Heart left ventricle (tissue), 16 donors: ENCODE results near the gene LYPD4. TPM values are rescaled to one million over a fixed set of nuclear protein-coding genes. Genes with fewer than 3 reads are reported as not detected.
"Not testable (repeated sequence)": the region's sequence is repeated elsewhere in the genome, so short reads cannot be mapped to it uniquely, and the experiment has no call there.

ENCODE experiments used
- ATAC-seq, 4 donors: fragments of 200-7000 bp; cut with Tn5 transposase; one replicate each; pipeline ENCODE4 v1.9.1; 2020 to 2022; ENCODE audit warnings: moderate library complexity in 4 of 4, mild to moderate bottlenecking in 3 of 4, moderate number of reproducible peaks in 1 of 4
- DNase-seq, 5 donors: peaks; one replicate each; pipeline ENCODE4 v3.0.0-alpha.2; 2020
- H3K27ac ChIP-seq, 12 donors: fragments of 200-600 bp; sonication (generic) in 4 of 12; one replicate each; pipeline versions ENCODE4 v1.5.0 to v1.8.0; 2016 to 2022; ENCODE audit warnings: mild to moderate bottlenecking in 2 of 12
- H3K27me3 ChIP-seq, 9 donors: fragments of 200-600 bp; sonication (generic) in 2 of 9; one replicate each; pipeline versions ENCODE4 v1.5.1 to v1.8.0; 2016 to 2022; ENCODE audit warnings: mild to moderate bottlenecking in 3 of 9
- H3K36me3 ChIP-seq, 9 donors: fragments of 200-600 bp; sonication (generic) in 2 of 9; one replicate each; pipeline versions ENCODE4 v1.5.0 to v1.8.0; 2018 to 2022; ENCODE audit warnings: mild to moderate bottlenecking in 2 of 9
- H3K4me1 ChIP-seq, 12 donors: fragments of 200-600 bp; sonication (generic) in 4 of 12; one replicate each; pipeline versions ENCODE4 v1.5.0 to v1.8.0; 2016 to 2022; ENCODE audit warnings: mild to moderate bottlenecking in 3 of 12
- H3K4me3 ChIP-seq, 12 donors: fragments of 200-600 bp; sonication (generic) in 4 of 12; one replicate each; pipeline versions ENCODE4 v1.5.0 to v1.8.0; 2017 to 2022; ENCODE audit warnings: mild to moderate bottlenecking in 9 of 12, moderate library complexity in 4 of 12
- H3K9me3 ChIP-seq, 12 donors: fragments of 200-600 bp; sonication (generic) in 4 of 12; one replicate each; pipeline versions ENCODE4 v1.5.0 to v1.8.0; 2016 to 2022; ENCODE audit warnings: mild to moderate bottlenecking in 1 of 12
- CTCF ChIP-seq, 12 donors: fragments of 200-600 bp; sonication (generic) in 4 of 12; IDR thresholded peaks; one replicate each; pipeline versions ENCODE4 v1.5.0 to v1.8.0; 2018 to 2022; ENCODE audit warnings: antibody characterized with exemption in 12 of 12, mild to moderate bottlenecking in 5 of 12
- POLR2A ChIP-seq, 2 donors: fragments of 450-650 bp; IDR thresholded peaks; one replicate each; pipeline ENCODE4 v1.6.1; 2017; ENCODE audit warnings: antibody characterized with exemption in 2 of 2, mild to moderate bottlenecking in 2 of 2, moderate library complexity in 2 of 2
- WGBS, 4 donors: extraction: QIAGEN DNeasy Blood & Tissue Kit in 2 of 4; methylation state at CpG; one replicate each; pipeline versions ENCODE4 v1.1.5 to v1.1.7; 2013 to 2018; 5-methylcytosine and 5-hydroxymethylcytosine counted together
- intact Hi-C, 10 donors: fragments of 100-400 bp; cut with DNase I; formaldehyde crosslinking; loops; one replicate each; pipeline versions ENCODE4 v1.11.1 to v1.14.2; 2022
- polyA plus RNA-seq, 2 donors: library from polyadenylated mRNA; stranded (reverse); fragments of 200-250 nt; gene quantifications; one replicate each; pipeline ENCODE4 v1.2.3, GENCODE V29; 2013
- total RNA-seq, 9 donors: library from RNA; depleted of rRNA in 2 of 9; stranded (reverse); fragments of >200 nt in 2 of 9; fragmentation: NEBNext Ultra II Directional in 3 of 9; extraction: Animal tissue kit (Norgen Biotek cat#: 25700) in 3 of 9; gene quantifications; one replicate each; pipeline versions ENCODE4 v1.1.0 to v1.2.4, GENCODE V29; 2016 to 2023
- donor health status: ischemic (EF 13 %, LVEDD 7.1; RV severe dilation, severe dysfunction).
- donor health status: healthy with polysubstance abuse.
- donor health status: DM: no; HTN: yes; CAD: no.
- donor health status: DM: no; HTN: no; CAD: no.
- donor health status: ischemic (EF 25% LVEDD 6.9; RV normal size, moderate dysfunction).
- donor health status: ischemic (EF 25% LVEDD 5.7; RV mildly dilated, moderate dysfunction).
- donor health status: healthy.
- donor health status: DM: yes; HTN: yes; CAD: no.
- donor health status: ischemic (EF 35%, LVEDD 5.7; RV mildly dilated, moderate dysfunction).
- donor health status: nonischemic (EF 11% LVEDD 7.7; RV severe dilation, severe dysfunction).
- donor health status: DM: yes; HTN: yes; CAD: no.
- donor health status: PGD.
- donor health status: ischemic (EF 29% LVEDD 5.4; RV normal size, mild dysfunction).
- donor health status: nonischemic (EF 23%, LVEDD 6.1; RV moderate dilation, normal function).

LYPD4 gene
- total and polyA plus RNA-seq, 11 donors = not detected

- Histone ChIP-seq H3K27me3 (peaks cover 0 to 48% (median 9%) of the 10 kb centered on the region in 9 donors), H3K27ac (peak within 1 kb of the TSS in 1 of 12 donors; percentile 32), H3K9me3 (peaks cover 0 to 5% (median 0%) of the 10 kb centered on the region in 12 donors), H3K36me3 (no peaks in the 10 kb centered on the region), H3K4me1 (peaks cover 0 to 34% (median 0%) of the 10 kb centered on the region in 12 donors), H3K4me3 (no peak within 1 kb of the TSS)
- intact Hi-C loops = no loop called here
- ATAC-seq = peak in 2 of 4 donors; percentile 64 to 69
- TF ChIP-seq CTCF (IDR thresholded peaks at IDR 0.05) (no peak), POLR2A (IDR thresholded peaks at IDR 0.05) (no peak)
- no peak for DNase-seq
These were observed 48.1 kb downstream of the LYPD4 start, which contains the start of gene CEACAM3 for GRCh38 chr19:41796362-41796761. Gene CEACAM3 (plus strand): TSS chr19:41796587. CDS start chr19:41796678, 91 bp downstream.

GRCh38 chr19:41795031-41795461 lies 49.4 kb downstream of the LYPD4 start:
- Histone ChIP-seq H3K27me3 (peaks cover 0 to 50% (median 9%) of the 10 kb centered on the region in 9 donors), H3K36me3 (no peaks in the 10 kb centered on the region), H3K9me3 (no peaks in the 10 kb centered on the region), H3K27ac (no peak overlapping the region), H3K4me3 (no peak overlapping the region), H3K4me1 (peaks cover 0 to 30% (median 0%) of the 10 kb centered on the region in 12 donors)
- peak in 1 of 5 donors; percentile 43 for DNase-seq
- ATAC-seq = peak in 3 of 4 donors; percentile 69 to 77 (median 72)
- 45 to 48% (median 45%) methylated on average over 5 of the region's 5 CpGs for WGBS, 4 donors
- intact Hi-C loops = no loop called here
- TF ChIP-seq POLR2A (IDR thresholded peaks at IDR 0.05) (no peak), CTCF (IDR thresholded peaks at IDR 0.05) (peak; percentile 53 to 80 (median 66))

- Histone ChIP-seq H3K27ac (no peak overlapping the region), H3K4me1 (peaks cover 0 to 23% (median 0%) of the 10 kb centered on the region in 12 donors), H3K36me3 (no peaks in the 10 kb centered on the region), H3K4me3 (no peak overlapping the region), H3K9me3 (no peaks in the 10 kb centered on the region), H3K27me3 (peaks cover 0 to 55% (median 13%) of the 10 kb centered on the region in 9 donors)
- ATAC-seq = no peak
- intact Hi-C loops = no loop called here
- no peak for DNase-seq
- WGBS, 4 donors = 0 to 2% (median 1%) methylated on average over 1 of the region's 1 CpG
- TF ChIP-seq CTCF (IDR thresholded peaks at IDR 0.05) = peak in 1 of 12 donors; percentile 5
- no peak for TF ChIP-seq POLR2A (IDR thresholded peaks at IDR 0.05)
These were observed 51.1 kb downstream of the LYPD4 start for GRCh38 chr19:41793414-41793727.

DNA sequence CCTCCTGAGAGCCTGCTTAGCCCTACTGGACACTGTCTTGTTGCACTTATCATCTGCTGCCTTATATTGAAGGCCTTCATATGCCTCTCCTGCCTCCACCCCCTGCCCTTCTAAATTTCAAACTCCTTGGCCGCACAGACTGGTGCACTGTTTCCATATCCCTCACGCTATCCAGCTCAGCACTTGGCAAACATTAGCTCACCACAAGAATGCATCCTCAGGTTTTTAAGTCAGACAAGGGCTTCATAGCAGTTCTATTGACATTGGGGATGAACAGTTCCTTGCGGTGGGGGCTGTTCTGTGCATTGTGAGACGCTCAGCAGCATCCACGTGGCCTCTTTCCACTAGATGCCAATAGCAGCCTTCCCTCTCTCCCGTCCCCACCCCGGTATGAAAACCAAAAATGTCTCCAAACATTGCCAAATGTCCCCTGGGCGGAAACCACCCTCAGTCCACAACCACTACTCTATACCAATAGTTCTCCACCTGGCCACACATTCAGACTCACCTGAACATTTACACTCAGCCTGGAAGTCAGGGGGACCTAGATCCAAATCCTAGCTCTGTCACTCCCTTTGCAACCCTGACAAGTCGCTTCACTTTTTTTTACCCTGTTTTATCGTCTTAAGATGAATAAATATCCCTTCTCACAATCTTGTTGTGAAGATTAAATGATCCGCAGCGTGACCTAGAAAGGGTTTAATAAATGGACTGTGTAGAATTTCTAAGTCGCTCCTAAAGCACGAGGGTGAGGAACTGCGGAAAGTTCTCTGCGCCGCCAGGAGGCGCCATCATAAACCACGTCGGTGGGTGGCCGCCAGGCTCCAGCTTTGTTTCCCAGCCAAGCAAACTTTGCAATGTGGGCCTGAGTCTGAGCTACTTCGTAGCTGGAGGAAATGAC lies 51.7 kb downstream of the LYPD4 start:
- intact Hi-C loops = no loop called here
- ATAC-seq (no peak), DNase-seq (peak in 4 of 5 donors; percentile 39 to 67 (median 42))
- no peaks in the 10 kb centered on the region for H3K36me3 ChIP-seq
- H3K27me3 ChIP-seq = peaks cover 0 to 58% (median 13%) of the 10 kb centered on the region in 9 donors
- 27 to 31% (median 30%) methylated on average over 22 of the region's 22 CpGs for WGBS, 4 donors
- TF ChIP-seq POLR2A (IDR thresholded peaks at IDR 0.05) = no peak
- peak in 11 of 12 donors; percentile 20 to 76 (median 43) for TF ChIP-seq CTCF (IDR thresholded peaks at IDR 0.05)
- no peaks in the 10 kb centered on the region for H3K9me3 ChIP-seq
- H3K27ac ChIP-seq = no peak overlapping the region
- peaks cover 0 to 19% (median 0%) of the 10 kb centered on the region in 12 donors for H3K4me1 ChIP-seq
- H3K4me3 ChIP-seq = no peak overlapping the region

GRCh38 chr19:41789053-41789452 lies 55.4 kb downstream of the LYPD4 start:
- intact Hi-C loops, DNase-seq, H3K9me3 ChIP-seq, ATAC-seq, H3K36me3 ChIP-seq, H3K27ac ChIP-seq, H3K4me3 ChIP-seq: not testable (repeated sequence)
- WGBS, 4 donors = 67 to 83% (median 80%) methylated on average over 3 to 5 of the region's 5 CpGs
- Histone ChIP-seq H3K4me1 (peaks cover 0 to 10% (median 0%) of the 10 kb centered on the region in 12 donors), H3K27me3 (peaks cover 7 to 71% (median 18%) of the 10 kb centered on the region in 9 donors)

- H3K27ac ChIP-seq, H3K36me3 ChIP-seq, H3K9me3 ChIP-seq, ATAC-seq, intact Hi-C loops, DNase-seq, H3K4me3 ChIP-seq: not testable (repeated sequence)
- peaks cover 0 to 10% (median 0%) of the 10 kb centered on the region in 12 donors for H3K4me1 ChIP-seq
- no CpG with 5 or more reads among the region's 1 CpG for WGBS, 4 donors
- peaks cover 7 to 76% (median 20%) of the 10 kb centered on the region in 9 donors for H3K27me3 ChIP-seq
These were observed 56.0 kb downstream of the LYPD4 start for GRCh38 chr19:41788518-41788917.
